ENCODE results near the gene BRMS1L. TPM values are rescaled to one million over a fixed set of nuclear protein-coding genes. Genes with fewer than 3 reads are reported as not detected.

Gene BRMS1L
- total and polyA plus RNA-seq, 9 of the 15 experiments (the other 6 are each of a cell fraction or from before 2014, with no cell fraction given), result 1.2 to 4.7 (median 3.3) TPM

DNA sequence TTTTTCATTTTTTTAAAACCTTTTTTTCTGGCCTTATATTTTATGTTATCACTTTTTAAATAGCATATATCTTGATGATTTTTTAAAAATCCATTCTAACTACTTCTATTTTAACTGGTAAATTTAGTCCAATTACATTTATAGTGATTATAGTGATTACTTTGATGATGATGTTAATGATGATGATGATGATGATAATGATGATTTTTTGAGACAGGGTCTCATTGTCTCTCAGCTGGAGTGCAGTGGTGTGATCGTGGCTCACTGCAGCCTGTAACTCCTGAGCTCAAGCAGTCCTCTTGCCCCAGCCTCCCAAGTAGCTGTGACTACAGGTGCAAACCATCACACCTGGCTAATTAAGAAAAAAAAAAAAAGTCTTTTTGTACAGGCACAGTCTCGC lies 27.1 kb downstream of the BRMS1L start:
- H3K27ac ChIP-seq (ENCODE audit: extremely low read depth, low read depth, low read length), result no peak overlapping the region
- TF ChIP-seq, protein P1, sequence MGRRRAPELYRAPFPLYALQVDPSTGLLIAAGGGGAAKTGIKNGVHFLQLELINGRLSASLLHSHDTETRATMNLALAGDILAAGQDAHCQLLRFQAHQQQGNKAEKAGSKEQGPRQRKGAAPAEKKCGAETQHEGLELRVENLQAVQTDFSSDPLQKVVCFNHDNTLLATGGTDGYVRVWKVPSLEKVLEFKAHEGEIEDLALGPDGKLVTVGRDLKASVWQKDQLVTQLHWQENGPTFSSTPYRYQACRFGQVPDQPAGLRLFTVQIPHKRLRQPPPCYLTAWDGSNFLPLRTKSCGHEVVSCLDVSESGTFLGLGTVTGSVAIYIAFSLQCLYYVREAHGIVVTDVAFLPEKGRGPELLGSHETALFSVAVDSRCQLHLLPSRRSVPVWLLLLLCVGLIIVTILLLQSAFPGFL (CRISPR knock-in tag; IDR thresholded peaks at IDR 0.05), result no peak
- TF ChIP-seq, protein P2, sequence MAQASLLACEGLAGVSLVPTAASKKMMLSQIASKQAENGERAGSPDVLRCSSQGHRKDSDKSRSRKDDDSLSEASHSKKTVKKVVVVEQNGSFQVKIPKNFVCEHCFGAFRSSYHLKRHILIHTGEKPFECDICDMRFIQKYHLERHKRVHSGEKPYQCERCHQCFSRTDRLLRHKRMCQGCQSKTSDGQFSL (CRISPR knock-in tag; IDR thresholded peaks at IDR 0.05), result no peak
- TF ChIP-seq, protein P2 (tag; IDR thresholded peaks at IDR 0.05), result no peak
- TF ChIP-seq IRF2 (CRISPR knock-in tag; IDR thresholded peaks at IDR 0.05), result no peak
- no peak for TF ChIP-seq ZNF232 (CRISPR knock-in tag; IDR thresholded peaks at IDR 0.05)
- no peak for TF ChIP-seq SMC3 (conservative IDR thresholded peaks at IDR 0.05; ENCODE audit: insufficient read depth, low read depth, low read length)
- TF ChIP-seq ZNF197 (CRISPR knock-in tag; IDR thresholded peaks at IDR 0.05; ENCODE audit: low read depth), result no peak
- TF ChIP-seq ZNF184 (CRISPR knock-in tag; IDR thresholded peaks at IDR 0.05), result no peak
- no peak for TF ChIP-seq ZNF644 (tag; IDR thresholded peaks at IDR 0.05; ENCODE audit: low read depth)
- no TSS peak for BruUV-seq (replicated peaks)
- ChIA-PET POLR2A (no interaction called here), CTCF (ENCODE audit: low intra/inter-chr PET ratio) (no interaction called here)
- no peak overlapping the region for H3K4me2 ChIP-seq (ENCODE audit: insufficient read depth, low read length)
- no peaks in the 10 kb centered on the region; a peak in 1 of 5 replicates for H3K4me1 ChIP-seq (replicated peaks in 1 of 2; ENCODE audit: control insufficient read depth in 2 of 2, insufficient read depth in 2 of 2, low read length in 2 of 2)
- no peaks in the 10 kb centered on the region for H4K20me1 ChIP-seq (replicated peaks; ENCODE audit: control insufficient read depth, insufficient read depth, low read length)
- H3K4me3 ChIP-seq, result no peak overlapping the region
- no peaks in the 10 kb centered on the region for H3K36me3 ChIP-seq (ENCODE audit: control insufficient read depth, insufficient read depth, low read length)
- H3K27me3 ChIP-seq (ENCODE audit: control insufficient read depth in 2 of 2, insufficient read depth in 2 of 2, low read length in 2 of 2), result no peaks in the 10 kb centered on the region
- H3K79me2 ChIP-seq (ENCODE audit: control insufficient read depth, insufficient read depth, low read length), result no peaks in the 10 kb centered on the region
- WGBS (ENCODE audit: insufficient coverage, low coverage, missing lambda C conversion rate), result 90% methylated on average over 2 of the region's 2 CpGs
- DNase-seq (ENCODE audit: extremely low read depth in 1 of 4, low spot score in 3 of 4), result no peak
- H3K9ac ChIP-seq (ENCODE audit: insufficient read depth in 1 of 2, low read depth in 2 of 2, low read length in 2 of 2), result no peak overlapping the region
- H3K9me1 ChIP-seq (ENCODE audit: control insufficient read depth, insufficient read depth, low read length), result no peaks in the 10 kb centered on the region
- H2AFZ ChIP-seq (ENCODE audit: low read depth, low read length), result no peak overlapping the region
- in situ Hi-C loops (cut with MboI) (no loop called here), intact Hi-C loops (cut with micrococcal nuclease) (no loop called here)
- no peaks in the 10 kb centered on the region for H3K9me3 ChIP-seq (replicated peaks; ENCODE audit: control insufficient read depth, insufficient read depth, low read depth, low read length)
- no peak for ATAC-seq
- FAIRE-seq, result no peak

Data from K562 (cell line).